SKM-1 (cell line): ENCODE results near the gene ANP32B.
"Not testable (repeated sequence)": the region's sequence is repeated elsewhere in the genome, so short reads cannot be mapped to it uniquely, and the experiment has no call there.

Source experiments
- DNase-seq: peaks from one replicate; lab custom pipeline; 2025; ENCODE audit not compliant: unreplicated experiment; lab: John Stamatoyannopoulos, UW

Gene ANP32B

GRCh38 chr9:97982683-97983588, at the start of gene ANP32B:
ANP32B (plus strand) TSS chr9:97983341; CDS start chr9:97983556, 215 bp downstream.
- DNase-seq, result peak; percentile 62

DNA sequence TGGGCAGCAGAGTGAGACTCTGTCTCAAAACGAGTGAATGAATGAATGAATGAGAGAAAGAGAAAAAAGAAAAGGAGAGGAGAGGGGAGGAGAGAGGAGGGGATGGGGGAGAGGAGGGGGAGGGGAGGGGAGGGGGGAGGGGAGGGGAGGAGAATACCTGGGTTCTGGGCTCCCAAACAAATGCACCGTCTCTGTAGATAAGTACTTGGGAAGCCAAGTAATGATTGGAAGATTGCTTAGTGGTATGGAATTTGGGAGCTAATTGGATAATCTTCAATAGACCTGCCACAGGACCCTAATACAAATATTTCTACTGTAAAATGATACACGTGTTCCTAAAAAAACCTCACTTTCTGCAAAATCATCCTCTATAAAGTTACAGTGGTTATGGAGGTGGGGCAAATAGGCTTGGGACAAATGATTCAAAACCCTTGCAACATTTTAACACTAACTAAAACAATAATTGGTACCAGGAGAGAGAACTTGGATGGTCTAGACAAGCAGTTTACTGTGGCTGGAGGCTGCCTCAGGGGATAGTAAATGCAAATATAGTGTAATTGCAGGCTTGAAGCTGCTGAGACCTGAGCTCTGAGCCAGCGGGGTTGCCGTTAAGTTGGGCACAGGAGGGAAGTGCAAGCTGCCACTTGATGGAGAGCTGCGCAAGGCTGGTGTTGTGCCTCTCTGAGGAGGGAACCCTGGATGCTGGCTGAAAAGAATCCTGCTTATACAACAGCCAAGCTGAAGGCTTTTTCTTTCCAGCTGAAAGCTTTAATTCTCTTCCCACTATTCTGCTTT, 48.6 kb upstream of the ANP32B start:
- no peak for DNase-seq

- DNase-seq, result no peak
These were observed 47.9 kb upstream of the ANP32B start for GRCh38 chr9:97935276-97935675.

GRCh38 chr9:97936998-97937397, 46.1 kb upstream of the ANP32B start:
- no peak for DNase-seq

DNA sequence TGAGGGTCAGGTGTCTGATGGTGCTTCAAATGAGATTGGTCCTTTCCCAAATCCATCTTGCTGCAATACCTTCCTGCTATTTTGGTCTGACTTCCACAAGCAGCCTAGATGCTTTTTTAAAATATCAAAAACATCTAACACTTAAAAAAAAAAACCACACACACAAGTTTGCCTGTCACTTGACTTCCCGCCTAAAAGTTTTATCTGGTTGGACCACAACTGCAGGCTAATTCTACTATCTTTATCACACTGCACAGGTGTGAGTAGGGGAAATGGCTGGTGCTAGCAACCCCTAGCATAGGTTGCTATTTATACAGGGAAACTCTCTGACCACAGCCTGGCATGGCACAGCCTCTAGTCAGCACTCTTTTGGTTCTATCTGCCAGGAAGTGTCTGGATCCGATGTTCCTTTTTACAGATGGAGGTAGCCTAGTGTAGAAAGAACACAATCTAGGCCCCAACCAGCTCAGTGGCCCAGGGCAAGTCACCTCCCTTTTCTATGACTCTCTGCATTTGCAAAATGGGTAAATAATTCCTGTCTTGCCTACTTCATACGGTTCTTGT, 45.0 kb upstream of the ANP32B start, which contains the start of gene HEMGN:
HEMGN (minus strand) TSS at position 92 of the 564 bp plus-strand sequence; CDS start at position 56, 36 bp downstream.
- no peak for DNase-seq

- DNase-seq, result no peak
These were observed 42.9 kb upstream of the ANP32B start for GRCh38 chr9:97940233-97940632.

DNA sequence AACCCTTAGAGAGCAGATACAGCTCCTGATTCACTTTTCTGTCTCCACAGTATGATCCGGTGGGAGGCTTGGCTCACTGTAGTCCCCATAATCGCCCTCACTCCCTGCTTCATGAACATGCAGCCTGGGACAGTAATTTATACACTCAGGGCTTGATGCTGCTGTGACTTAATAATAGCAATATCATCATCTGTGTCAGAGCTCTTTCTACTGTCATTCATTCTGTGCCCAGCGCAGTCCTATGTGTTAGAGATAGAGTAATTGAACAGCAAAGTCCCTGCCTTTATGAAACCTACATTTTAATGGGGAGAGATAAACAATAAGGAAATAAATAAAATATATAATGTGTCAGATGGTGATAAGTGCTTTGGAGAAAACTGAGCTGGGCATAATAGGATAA, 42.4 kb upstream of the ANP32B start:
- DNase-seq, result no peak

GRCh38 chr9:97941323-97941722, 41.8 kb upstream of the ANP32B start:
- DNase-seq, result no peak

GRCh38 chr9:97943308-97943855, 39.8 kb upstream of the ANP32B start:
- no peak for DNase-seq

DNA sequence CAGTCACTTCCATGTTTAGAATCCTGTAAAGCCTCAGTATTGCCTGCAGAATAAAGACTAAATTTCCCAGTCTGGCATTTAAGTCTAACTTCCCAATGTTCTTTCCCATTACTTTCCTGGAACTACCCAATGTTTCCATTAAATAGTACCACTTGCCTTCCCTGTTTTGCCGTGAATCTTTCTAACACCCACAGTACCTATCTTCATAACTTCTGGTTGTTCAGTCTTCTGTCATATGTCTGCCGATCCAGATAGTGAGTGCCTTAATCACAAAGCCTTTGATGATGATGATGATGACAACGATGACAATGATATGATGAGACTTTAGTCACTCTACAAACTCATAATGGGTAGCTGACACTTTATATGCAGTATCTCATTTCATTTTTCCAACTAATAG, 38.5 kb upstream of the ANP32B start:
- no peak for DNase-seq

DNA sequence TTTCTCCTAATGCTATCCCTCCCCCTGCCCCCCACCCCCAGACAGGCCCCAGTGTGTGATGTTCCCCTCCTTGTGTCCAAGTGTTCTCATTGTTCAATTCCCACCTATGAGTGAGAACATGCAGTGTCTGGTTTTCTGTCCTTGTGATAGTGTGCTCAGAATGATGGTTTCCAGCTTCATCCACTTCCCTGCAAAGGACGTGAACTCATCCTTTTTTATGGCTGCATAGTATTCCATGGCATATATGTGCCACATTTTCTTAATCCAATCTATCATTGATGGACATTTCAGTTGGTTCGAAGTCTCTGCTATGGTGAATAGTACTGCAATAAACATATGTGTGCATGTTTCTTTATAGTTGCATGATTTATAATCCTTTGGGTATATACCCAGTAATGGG, 37.7 kb upstream of the ANP32B start:
- DNase-seq, result not testable (repeated sequence)

DNA sequence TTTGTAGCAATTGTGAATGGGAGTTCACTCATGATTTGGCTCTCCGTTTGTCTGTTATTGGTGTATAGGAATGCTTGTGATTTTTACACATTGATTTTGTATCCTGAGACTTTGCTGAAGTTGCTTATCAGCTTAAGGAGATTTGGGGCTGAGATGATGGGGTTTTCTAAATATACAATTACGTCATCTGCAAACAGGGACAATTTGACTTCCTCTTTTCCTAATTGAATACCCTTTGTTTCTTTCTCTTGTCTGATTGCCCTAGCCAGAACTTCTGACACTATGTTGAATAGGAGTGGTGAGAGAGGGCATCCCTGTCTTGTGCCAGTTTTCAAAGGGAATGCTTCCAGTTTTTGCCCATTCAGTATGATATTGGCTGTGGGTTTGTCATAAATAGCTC, 36.0 kb upstream of the ANP32B start:
- DNase-seq, result not testable (repeated sequence)

- DNase-seq, result not testable (repeated sequence)
These were observed 32.3 kb upstream of the ANP32B start for GRCh38 chr9:97950873-97951272.

GRCh38 chr9:97954550-97954989, 28.6 kb upstream of the ANP32B start:
- DNase-seq, result peak; percentile 25

DNA sequence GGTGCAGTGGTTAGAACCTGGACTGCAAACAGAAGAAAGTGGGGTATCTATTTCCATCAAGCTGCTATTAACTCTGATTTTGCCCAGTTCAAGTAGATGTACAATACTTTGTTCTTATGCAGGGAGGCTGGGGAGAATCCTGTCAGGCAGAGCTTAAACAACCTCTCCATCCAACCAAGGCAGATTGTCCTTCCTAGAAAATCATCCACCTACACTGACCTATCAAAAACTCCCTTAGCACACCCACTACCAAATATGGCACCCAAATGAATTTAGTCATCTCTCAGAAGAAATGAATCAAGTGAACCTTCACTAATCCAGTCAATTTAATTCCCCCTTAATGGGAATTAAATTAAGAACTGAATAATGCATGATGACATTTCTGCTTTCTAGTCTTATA, 26.8 kb upstream of the ANP32B start:
- DNase-seq, result no peak

GRCh38 chr9:97958812-97959511, 24.2 kb upstream of the ANP32B start:
- DNase-seq, result no peak

DNA sequence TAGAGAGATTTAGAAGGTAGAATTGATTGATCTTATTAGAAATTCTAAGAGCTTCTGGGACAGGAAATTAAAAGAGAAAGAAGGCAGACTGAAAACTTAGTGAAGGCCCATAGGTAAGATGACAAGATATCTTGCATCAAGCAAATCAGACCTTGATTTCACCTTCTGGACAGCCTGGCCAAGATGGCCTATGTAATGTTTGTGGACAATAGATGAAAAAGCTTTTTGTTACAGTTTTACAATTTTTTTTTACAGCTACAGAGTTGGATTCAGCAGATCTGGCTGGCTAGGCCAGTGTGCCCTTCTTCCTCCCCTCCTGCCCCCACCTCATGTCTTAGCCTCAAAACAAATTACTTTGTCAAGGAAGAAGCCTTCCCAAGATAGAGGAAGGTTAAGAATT, 23.6 kb upstream of the ANP32B start:
- DNase-seq, result no peak

DNA sequence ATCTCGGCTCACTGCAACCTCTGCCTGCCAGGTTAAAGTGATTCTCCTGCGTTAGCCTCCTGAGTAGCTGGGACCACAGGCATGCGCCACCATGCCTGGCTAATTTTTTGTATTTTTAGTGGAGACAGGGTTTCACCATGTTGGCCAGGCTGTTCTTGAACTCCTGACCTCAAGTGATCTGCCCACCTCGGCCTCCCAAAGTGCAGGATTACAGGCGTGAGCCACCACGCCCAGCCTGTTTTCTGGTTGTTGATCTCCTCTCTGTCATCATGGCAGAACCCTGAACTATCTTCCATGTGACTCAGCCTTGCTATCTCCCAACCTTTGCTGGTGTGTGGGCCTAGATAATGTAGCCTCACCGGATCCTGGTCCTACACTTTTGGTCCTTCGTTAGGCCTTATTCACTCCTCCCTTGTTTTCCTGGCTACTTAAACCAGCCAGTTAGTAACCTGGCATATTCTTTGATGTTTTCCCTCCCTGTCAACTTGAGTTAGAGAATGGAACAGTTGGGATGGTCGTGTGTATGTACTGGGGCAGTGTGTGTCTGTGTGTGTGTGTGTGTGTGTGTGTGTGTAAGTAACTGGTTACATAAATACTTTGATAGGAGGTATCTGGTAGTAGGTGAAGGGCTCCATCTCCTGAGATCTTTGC, 22.3 kb upstream of the ANP32B start:
- DNase-seq, result not testable (repeated sequence)

GRCh38 chr9:97961361-97961760, 21.8 kb upstream of the ANP32B start:
- no peak for DNase-seq

DNA sequence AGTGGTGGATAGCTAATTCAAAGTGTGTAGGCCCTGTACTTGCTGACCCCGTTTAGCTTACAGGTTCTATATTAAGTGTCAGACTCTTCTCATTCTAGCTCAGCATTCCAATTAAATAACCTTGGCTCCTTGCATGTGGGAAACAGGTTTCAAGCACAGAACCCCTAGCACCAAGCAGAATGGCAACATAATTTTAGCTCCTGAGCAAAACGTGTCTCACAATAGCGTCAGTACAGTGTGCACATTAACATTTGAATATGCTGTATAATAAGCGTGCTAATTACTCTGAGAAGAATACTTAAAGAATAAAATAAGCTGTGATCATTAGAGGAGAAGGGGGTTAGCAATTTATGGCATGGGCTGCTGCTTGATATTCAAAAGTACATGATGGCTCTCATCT, 21.0 kb upstream of the ANP32B start:
- no peak for DNase-seq
